Prostate gland (tissue), 2 donors: ENCODE measurements around the gene CHURC1.

ENCODE experiments used
- POLR2A ChIP-seq: fragments of 450-650 bp; IDR thresholded peaks from one replicate; pipeline ENCODE4 v1.6.1; 2016; ENCODE audit warnings: antibody characterized with exemption, mild to moderate bottlenecking
- POLR2AphosphoS5 ChIP-seq: sonication (generic); formaldehyde crosslinking; IDR thresholded peaks from one replicate; pipeline ENCODE4 v1.6.1; 2017; ENCODE audit warnings: antibody characterized with exemption
- TF ChIP-seq, protein P1 (sequence below), 4 experiments: fragments of 200-600 bp in 2 of 4; fragments of 450-650 bp in 2 of 4; sonication (generic) in 2 of 4; IDR thresholded peaks; 1 replicate in 3 of 4; 2 replicates in 1 of 4; pipeline ENCODE4 v1.5.1; 2016 to 2019; ENCODE audit warnings: antibody characterized with exemption in 4 of 4, mild to moderate bottlenecking in 2 of 4, moderate library complexity in 2 of 4

DNA sequence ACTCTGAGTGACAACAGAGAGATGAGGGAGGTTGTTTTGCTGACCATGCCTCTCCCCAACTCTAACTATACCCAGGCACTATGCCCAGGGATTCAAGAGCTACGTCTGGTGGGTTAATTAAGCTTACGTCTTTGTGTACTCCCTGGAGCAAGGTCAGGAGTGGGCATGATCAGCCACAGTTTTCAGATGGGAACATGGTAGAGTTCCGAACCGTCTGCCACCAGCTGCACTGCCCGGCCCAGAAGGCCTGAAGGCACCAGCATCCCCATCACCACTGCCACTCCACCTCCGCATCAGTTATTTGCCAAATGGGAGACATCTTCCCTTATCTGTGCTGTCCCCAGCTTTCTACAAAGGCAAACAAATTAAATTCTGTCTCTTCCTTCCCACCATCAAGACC is 39.4 kb downstream of the CHURC1 start:
- TF ChIP-seq, protein P1, sequence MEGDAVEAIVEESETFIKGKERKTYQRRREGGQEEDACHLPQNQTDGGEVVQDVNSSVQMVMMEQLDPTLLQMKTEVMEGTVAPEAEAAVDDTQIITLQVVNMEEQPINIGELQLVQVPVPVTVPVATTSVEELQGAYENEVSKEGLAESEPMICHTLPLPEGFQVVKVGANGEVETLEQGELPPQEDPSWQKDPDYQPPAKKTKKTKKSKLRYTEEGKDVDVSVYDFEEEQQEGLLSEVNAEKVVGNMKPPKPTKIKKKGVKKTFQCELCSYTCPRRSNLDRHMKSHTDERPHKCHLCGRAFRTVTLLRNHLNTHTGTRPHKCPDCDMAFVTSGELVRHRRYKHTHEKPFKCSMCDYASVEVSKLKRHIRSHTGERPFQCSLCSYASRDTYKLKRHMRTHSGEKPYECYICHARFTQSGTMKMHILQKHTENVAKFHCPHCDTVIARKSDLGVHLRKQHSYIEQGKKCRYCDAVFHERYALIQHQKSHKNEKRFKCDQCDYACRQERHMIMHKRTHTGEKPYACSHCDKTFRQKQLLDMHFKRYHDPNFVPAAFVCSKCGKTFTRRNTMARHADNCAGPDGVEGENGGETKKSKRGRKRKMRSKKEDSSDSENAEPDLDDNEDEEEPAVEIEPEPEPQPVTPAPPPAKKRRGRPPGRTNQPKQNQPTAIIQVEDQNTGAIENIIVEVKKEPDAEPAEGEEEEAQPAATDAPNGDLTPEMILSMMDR (IDR thresholded peaks at IDR 0.05): no peak
- TF ChIP-seq POLR2AphosphoS5: no peak
- TF ChIP-seq POLR2A: no peak
